GM18951 (cell line): ENCODE results near the gene FEN1.

Experiments used
- POLR2A ChIP-seq: IDR thresholded peaks from 4 replicates; pipeline ENCODE4 v1.6.1; 2011; ENCODE audit warnings: mild to moderate bottlenecking; ENCODE audit not compliant: insufficient read length, insufficient read depth; ENCODE audit errors: extremely low read depth
- in situ Hi-C: fragments of 300-500 bp; cut with MboI; formaldehyde crosslinking; loops from one replicate; pipeline ENCODE4 v1.12.0; 2022; ENCODE audit warnings: low sequenced_read_pairs, mixed read lengths, inconsistent platforms; ENCODE audit not compliant: unreplicated experiment

Gene FEN1

GRCh38 chr11:61764606-61765260, 28.0 kb upstream of the FEN1 start:
- in situ Hi-C loops, result no loop called here
- TF ChIP-seq POLR2A, result no peak

- in situ Hi-C loops, result no loop called here
- TF ChIP-seq POLR2A, result no peak
Measured at GRCh38 chr11:61765550-61766253, 27.0 kb upstream of the FEN1 start.

GRCh38 chr11:61766353-61766841, 26.3 kb upstream of the FEN1 start:
- in situ Hi-C loops, result no loop called here
- TF ChIP-seq POLR2A, result no peak

- in situ Hi-C loops, result no loop called here
Measured at GRCh38 chr11:61768376-61769076, 24.2 kb upstream of the FEN1 start.

GRCh38 chr11:61769169-61769920, 23.4 kb upstream of the FEN1 start:
- TF ChIP-seq POLR2A, result no peak

More at GRCh38 chr11:61768376-61769076, 24.2 kb upstream of the FEN1 start:
- TF ChIP-seq POLR2A, result no peak

GRCh38 chr11:61769946-61770683, 22.6 kb upstream of the FEN1 start:
- in situ Hi-C loops, result no loop called here
- no peak for TF ChIP-seq POLR2A

More at GRCh38 chr11:61769169-61769920, 23.4 kb upstream of the FEN1 start:
- in situ Hi-C loops, result no loop called here

GRCh38 chr11:61771195-61771894, 21.4 kb upstream of the FEN1 start:
- no peak for TF ChIP-seq POLR2A
- in situ Hi-C loops, result no loop called here

GRCh38 chr11:61771985-61772455, 20.7 kb upstream of the FEN1 start:
- no peak for TF ChIP-seq POLR2A
- in situ Hi-C loops, result no loop called here

GRCh38 chr11:61773356-61773755, 19.4 kb upstream of the FEN1 start:
- in situ Hi-C loops, result no loop called here
- no peak for TF ChIP-seq POLR2A

- in situ Hi-C loops, result no loop called here
- no peak for TF ChIP-seq POLR2A
Measured at GRCh38 chr11:61773809-61774208, 18.9 kb upstream of the FEN1 start.

- no peak for TF ChIP-seq POLR2A
- in situ Hi-C loops, result no loop called here
Measured at GRCh38 chr11:61774411-61774810, 18.3 kb upstream of the FEN1 start.

GRCh38 chr11:61775106-61775505, 17.6 kb upstream of the FEN1 start:
- in situ Hi-C loops, result no loop called here
- TF ChIP-seq POLR2A, result no peak
